Activated T-cell treated with anti-CD3 and anti-CD28 coated beads for 24 hours (primary cell): ENCODE data around the gene LEMD1.
"Not testable (repeated sequence)": the region's sequence is repeated elsewhere in the genome, so short reads cannot be mapped to it uniquely, and the experiment has no call there.

Experiments used
- DNase-seq: peaks from one replicate; pipeline ENCODE4 v3.0.0-alpha.2; 2020; ENCODE audit warnings: low read depth

The LEMD1 gene

GRCh38 chr1:205446828-205447227 is 25.0 kb upstream of the LEMD1 start:
- no peak for DNase-seq

- DNase-seq = no peak
Observed at GRCh38 chr1:205445646-205445935, 23.7 kb upstream of the LEMD1 start.

GRCh38 chr1:205444931-205445645 is 23.2 kb upstream of the LEMD1 start:
- no peak for DNase-seq

- DNase-seq = no peak
Observed at GRCh38 chr1:205444300-205444930, 22.6 kb upstream of the LEMD1 start.

GRCh38 chr1:205443585-205444299 is 21.9 kb upstream of the LEMD1 start:
- no peak for DNase-seq

GRCh38 chr1:205442051-205442725 is 20.3 kb upstream of the LEMD1 start:
- no peak for DNase-seq

GRCh38 chr1:205441716-205442050 is 19.8 kb upstream of the LEMD1 start:
- no peak for DNase-seq

- DNase-seq = no peak
Observed at GRCh38 chr1:205441318-205441633, 19.4 kb upstream of the LEMD1 start.

GRCh38 chr1:205440476-205441317 is 18.8 kb upstream of the LEMD1 start:
- DNase-seq = peak; percentile 57

GRCh38 chr1:205440121-205440475 is 18.2 kb upstream of the LEMD1 start:
- no peak for DNase-seq

GRCh38 chr1:205438213-205439158 is 16.6 kb upstream of the LEMD1 start:
- no peak for DNase-seq

- DNase-seq = no peak
Observed at GRCh38 chr1:205437570-205437969, 15.7 kb upstream of the LEMD1 start.

GRCh38 chr1:205436776-205437410 is 15.0 kb upstream of the LEMD1 start:
- no peak for DNase-seq

- DNase-seq = no peak
Observed at GRCh38 chr1:205435578-205436573, 14.0 kb upstream of the LEMD1 start.

- DNase-seq = no peak
Observed at GRCh38 chr1:205434738-205435137, 12.9 kb upstream of the LEMD1 start.

- DNase-seq = not testable (repeated sequence)
Observed at GRCh38 chr1:205432692-205433091, 10.8 kb upstream of the LEMD1 start.

- DNase-seq = no peak
Observed at GRCh38 chr1:205432116-205432515, 10.3 kb upstream of the LEMD1 start.

- DNase-seq = peak; percentile 33
Observed at GRCh38 chr1:205430696-205431305, 8.9 kb upstream of the LEMD1 start.
